Central memory CD8-positive, alpha-beta T cell (primary cell): Measurements from ENCODE around the gene NEU1.
"Not testable (repeated sequence)": the region's sequence is repeated elsewhere in the genome, so short reads cannot be mapped to it uniquely, and the experiment has no call there.

Experiments used
- ATAC-seq: fragments of 150-1000 bp; cut with Tn5 transposase; replicated peaks from 2 replicates; pipeline ENCODE4 v1.10.0; 2022; ENCODE audit warnings: mild to moderate bottlenecking, moderate FRiP score, moderate number of reproducible peaks; ENCODE audit not compliant: poor library complexity, severe bottlenecking; ENCODE audit errors: extremely low read depth
- DNase-seq, 2 donors: peaks; one replicate each; pipeline ENCODE4 v3.0.0; 2021; ENCODE audit warnings: low spot score in 2 of 2
- H3K27ac Mint-ChIP-seq: one replicate; pipeline ENCODE4 v1.8.0; 2022; ENCODE audit warnings: low read depth, mild to moderate bottlenecking, moderate library complexity, mixed read lengths
- H3K27me3 Mint-ChIP-seq: one replicate; pipeline ENCODE4 v1.8.0; 2022; ENCODE audit warnings: mixed read lengths
- H3K36me3 Mint-ChIP-seq: one replicate; pipeline ENCODE4 v1.8.0; 2022; ENCODE audit warnings: mild to moderate bottlenecking, moderate library complexity, mixed read lengths; ENCODE audit not compliant: insufficient read depth
- H3K4me1 Mint-ChIP-seq: one replicate; pipeline ENCODE4 v1.8.0; 2022; ENCODE audit warnings: mixed read lengths
- H3K4me3 Mint-ChIP-seq: one replicate; pipeline ENCODE4 v1.8.0; 2022; ENCODE audit warnings: mild to moderate bottlenecking, moderate library complexity, mixed read lengths
- H3K9me3 Mint-ChIP-seq: one replicate; pipeline ENCODE4 v1.8.0; 2022; ENCODE audit warnings: mixed read lengths

NEU1 gene

DNA sequence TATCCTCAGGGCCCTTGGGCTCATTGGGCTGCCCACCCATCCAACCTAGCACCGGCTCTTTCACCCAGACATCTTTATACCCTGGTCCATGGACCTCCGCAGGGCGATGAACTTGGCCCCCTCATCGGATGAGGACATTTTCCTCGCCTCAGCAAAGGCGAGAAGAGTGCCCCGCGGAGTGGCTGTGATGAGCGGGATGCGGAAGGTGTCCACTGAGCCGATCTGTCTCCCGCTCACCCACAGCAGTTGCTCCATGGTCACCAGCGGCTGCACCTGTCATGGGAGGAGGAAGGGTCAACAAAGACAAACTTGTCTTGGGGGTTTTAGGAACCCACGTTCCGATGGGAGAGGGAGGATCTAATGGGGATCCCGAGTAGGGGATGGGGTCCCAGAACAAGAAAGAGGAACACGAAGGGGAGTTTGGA lies 690 bp downstream of the NEU1 start:
- H3K27ac Mint-ChIP-seq = peak overlapping the region; percentile 94
- peaks cover 37% of the 10 kb centered on the region for H3K36me3 Mint-ChIP-seq
- ATAC-seq (no peak), DNase-seq (no peak)
- H3K4me3 Mint-ChIP-seq = peak overlapping the region; percentile 81
- H3K4me1 Mint-ChIP-seq = peaks cover 26% of the 10 kb centered on the region
- H3K9me3 Mint-ChIP-seq = no peaks in the 10 kb centered on the region
- H3K27me3 Mint-ChIP-seq = no peaks in the 10 kb centered on the region

GRCh38 chr6:31861150-31861549 lies 1.5 kb downstream of the NEU1 start:
- H3K4me1 Mint-ChIP-seq = peaks cover 26% of the 10 kb centered on the region
- ATAC-seq = no peak
- no peak overlapping the region for H3K4me3 Mint-ChIP-seq

GRCh38 chr6:31860349-31860748 lies 2.3 kb downstream of the NEU1 start:
- no peak overlapping the region for H3K27ac Mint-ChIP-seq
- H3K9me3 Mint-ChIP-seq = no peaks in the 10 kb centered on the region
- H3K27me3 Mint-ChIP-seq = no peaks in the 10 kb centered on the region
- no peak for ATAC-seq
- H3K36me3 Mint-ChIP-seq = peaks cover 40% of the 10 kb centered on the region
- no peak overlapping the region for H3K4me3 Mint-ChIP-seq
- H3K4me1 Mint-ChIP-seq = peaks cover 26% of the 10 kb centered on the region
- no peak for DNase-seq

More at GRCh38 chr6:31861150-31861549, 1.5 kb downstream of the NEU1 start:
- no peak for DNase-seq
- H3K27ac Mint-ChIP-seq = no peak overlapping the region
- no peaks in the 10 kb centered on the region for H3K9me3 Mint-ChIP-seq
- H3K27me3 Mint-ChIP-seq = no peaks in the 10 kb centered on the region
- H3K36me3 Mint-ChIP-seq = peaks cover 40% of the 10 kb centered on the region

- no peak for ATAC-seq
- Mint-ChIP-seq H3K9me3 (no peaks in the 10 kb centered on the region), H3K27me3 (no peaks in the 10 kb centered on the region), H3K4me3 (no peak overlapping the region), H3K4me1 (peaks cover 26% of the 10 kb centered on the region), H3K27ac (no peak overlapping the region), H3K36me3 (peaks cover 39% of the 10 kb centered on the region)
- no peak for DNase-seq
These were observed 2.7 kb downstream of the NEU1 start for GRCh38 chr6:31859923-31860322.

DNA sequence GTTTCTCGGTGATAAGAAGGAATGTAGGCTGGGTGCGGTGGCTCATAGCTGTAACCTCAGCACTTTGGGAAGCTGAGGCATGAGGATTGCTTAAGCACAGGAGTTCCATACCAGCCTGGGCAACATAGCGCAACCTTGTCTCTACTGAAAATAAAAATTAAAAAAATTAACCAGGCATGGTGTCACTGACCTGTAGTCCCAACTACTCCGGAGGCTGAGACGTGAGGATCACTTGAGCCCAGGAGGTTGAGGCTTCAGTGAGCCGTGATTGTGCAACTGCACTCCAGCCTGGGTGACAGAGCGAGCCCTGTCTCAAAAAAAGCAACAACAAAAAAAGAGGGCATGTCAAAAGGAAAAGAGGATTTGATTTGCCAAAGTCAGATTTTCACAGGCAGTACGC lies 3.9 kb downstream of the NEU1 start:
- DNase-seq (no peak), ATAC-seq (no peak)
- no peak overlapping the region for H3K4me3 Mint-ChIP-seq
- no peaks in the 10 kb centered on the region for H3K9me3 Mint-ChIP-seq
- no peaks in the 10 kb centered on the region for H3K27me3 Mint-ChIP-seq
- H3K36me3 Mint-ChIP-seq = peaks cover 37% of the 10 kb centered on the region
- no peak overlapping the region for H3K27ac Mint-ChIP-seq
- H3K4me1 Mint-ChIP-seq = peaks cover 24% of the 10 kb centered on the region

DNA sequence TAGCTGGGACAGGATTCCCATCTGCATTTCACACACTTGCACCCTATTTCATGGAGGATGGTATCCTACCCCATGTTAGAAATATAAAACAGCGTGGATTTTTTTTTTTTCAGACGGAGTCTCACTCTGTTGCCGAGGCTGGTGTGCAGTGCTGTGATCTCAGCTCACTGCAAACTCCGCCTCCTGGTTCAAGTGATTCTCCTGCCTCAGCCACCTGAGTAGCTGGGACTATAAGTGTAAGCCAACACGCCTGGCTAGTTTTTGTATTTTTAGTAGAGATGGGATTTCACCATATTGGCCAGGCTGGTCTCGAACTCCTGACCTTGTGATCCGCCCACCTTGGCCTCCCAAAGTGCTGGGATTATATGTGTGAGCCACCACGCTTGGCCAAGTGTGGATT lies 4.8 kb downstream of the NEU1 start:
- not testable (repeated sequence) for H3K4me3 Mint-ChIP-seq, ATAC-seq, DNase-seq, H3K27me3 Mint-ChIP-seq, H3K9me3 Mint-ChIP-seq
- peak overlapping the region; percentile 44 for H3K27ac Mint-ChIP-seq
- peaks cover 17% of the 10 kb centered on the region for H3K4me1 Mint-ChIP-seq
- H3K36me3 Mint-ChIP-seq = peaks cover 28% of the 10 kb centered on the region

DNA sequence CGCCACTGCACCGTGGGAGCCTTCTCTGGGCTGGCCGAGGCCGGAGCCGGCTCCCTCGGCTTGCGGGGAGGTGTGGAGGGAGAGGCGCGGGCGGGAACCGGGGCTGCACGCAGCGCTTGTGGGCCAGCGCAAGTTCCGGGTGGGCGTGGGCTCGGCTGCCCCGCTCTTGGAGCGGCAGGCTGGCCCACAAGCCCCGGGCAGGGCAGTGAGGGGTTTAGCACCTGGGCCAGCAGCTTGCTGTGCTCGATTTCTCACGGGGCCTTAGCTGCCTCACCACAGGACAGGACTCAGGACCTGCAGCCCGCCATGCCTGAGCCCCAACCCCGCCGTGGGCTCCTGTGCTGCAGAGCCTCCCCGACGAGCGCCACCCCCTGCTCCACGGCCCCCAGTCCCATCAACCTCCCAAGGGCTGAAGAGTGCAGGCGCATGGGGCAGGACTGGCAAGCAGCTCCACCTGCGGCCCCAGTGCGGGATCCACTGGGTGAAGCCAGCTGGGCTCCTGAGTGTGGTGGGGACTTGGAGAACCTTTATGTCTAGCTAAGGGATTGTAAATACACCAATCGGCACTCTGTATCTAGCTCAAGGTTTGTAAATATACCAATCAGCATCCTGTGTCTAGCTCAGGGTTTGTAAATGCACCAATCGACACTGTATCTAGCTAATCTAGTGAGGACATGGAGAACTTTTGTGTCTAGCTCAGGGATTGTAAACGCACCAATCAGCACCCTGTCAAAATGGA lies 10.5 kb downstream of the NEU1 start:
- Mint-ChIP-seq H3K36me3 (peaks cover 10% of the 10 kb centered on the region), H3K27ac (peak overlapping the region; percentile 46)
- not testable (repeated sequence) for DNase-seq, H3K4me3 Mint-ChIP-seq, H3K9me3 Mint-ChIP-seq, ATAC-seq, H3K27me3 Mint-ChIP-seq, H3K4me1 Mint-ChIP-seq

DNA sequence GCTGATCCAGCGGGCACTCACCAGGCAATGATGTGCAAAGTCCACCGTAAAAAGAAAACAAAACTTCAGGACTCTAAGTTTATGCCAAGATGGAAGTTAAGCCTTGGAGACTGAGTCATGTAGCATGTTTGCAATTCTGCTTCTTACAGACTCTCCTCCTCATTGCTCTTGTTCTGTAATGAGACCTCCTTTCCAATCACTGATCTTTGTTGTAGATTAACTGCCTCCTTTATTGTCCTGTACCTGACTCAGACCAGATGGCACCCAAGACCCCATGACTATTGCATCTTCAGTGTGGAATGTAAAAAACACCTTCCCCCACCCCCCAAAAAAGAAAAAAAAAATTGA lies 11.2 kb downstream of the NEU1 start:
- H3K4me1 Mint-ChIP-seq = no peaks in the 10 kb centered on the region
- peak overlapping the region; percentile 46 for H3K27ac Mint-ChIP-seq
- no peaks in the 10 kb centered on the region for H3K27me3 Mint-ChIP-seq
- H3K4me3 Mint-ChIP-seq = no peak overlapping the region
- no peaks in the 10 kb centered on the region for H3K9me3 Mint-ChIP-seq
- DNase-seq = no peak
- no peak for ATAC-seq
- peaks cover 7% of the 10 kb centered on the region for H3K36me3 Mint-ChIP-seq

- Mint-ChIP-seq H3K9me3 (no peaks in the 10 kb centered on the region), H3K4me3 (no peak overlapping the region), H3K27me3 (no peaks in the 10 kb centered on the region), H3K4me1 (no peaks in the 10 kb centered on the region), H3K27ac (peak overlapping the region; percentile 46), H3K36me3 (peaks cover 7% of the 10 kb centered on the region)
- no peak for DNase-seq
- ATAC-seq = no peak
These were observed 11.7 kb downstream of the NEU1 start for GRCh38 chr6:31850765-31851484.

- DNase-seq (no peak), ATAC-seq (no peak)
- H3K9me3 Mint-ChIP-seq = no peaks in the 10 kb centered on the region
- H3K27me3 Mint-ChIP-seq = no peaks in the 10 kb centered on the region
- H3K4me1 Mint-ChIP-seq = no peaks in the 10 kb centered on the region
- H3K4me3 Mint-ChIP-seq = no peak overlapping the region
- H3K27ac Mint-ChIP-seq = no peak overlapping the region
- peaks cover 10% of the 10 kb centered on the region for H3K36me3 Mint-ChIP-seq
These were observed 15.2 kb downstream of the NEU1 start for GRCh38 chr6:31847276-31847978.

DNA sequence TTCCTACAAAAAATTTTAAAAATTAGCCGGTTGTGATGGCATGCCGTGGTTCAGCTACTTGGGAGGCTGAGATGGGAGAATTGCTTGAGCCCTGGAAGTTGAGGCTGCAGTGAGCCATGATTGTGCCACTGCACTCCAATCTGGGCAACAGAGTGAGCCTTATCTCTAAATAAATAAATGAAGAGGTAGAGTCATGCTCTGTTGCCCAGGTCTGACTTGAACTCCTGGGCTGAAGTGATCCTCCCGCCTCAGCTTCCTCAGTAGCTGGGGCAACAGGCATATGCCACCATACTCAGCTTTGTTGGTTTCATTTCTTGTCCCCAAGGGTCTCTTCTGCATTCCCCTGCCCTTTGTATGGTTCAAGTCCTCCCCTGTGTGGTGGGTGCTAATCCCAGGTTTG lies 18.1 kb downstream of the NEU1 start:
- H3K27me3 Mint-ChIP-seq = no peaks in the 10 kb centered on the region
- no peak overlapping the region for H3K4me3 Mint-ChIP-seq
- no peak overlapping the region for H3K27ac Mint-ChIP-seq
- ATAC-seq (no peak), DNase-seq (no peak)
- H3K9me3 Mint-ChIP-seq = no peaks in the 10 kb centered on the region
- H3K4me1 Mint-ChIP-seq = no peaks in the 10 kb centered on the region
- peaks cover 26% of the 10 kb centered on the region for H3K36me3 Mint-ChIP-seq

DNA sequence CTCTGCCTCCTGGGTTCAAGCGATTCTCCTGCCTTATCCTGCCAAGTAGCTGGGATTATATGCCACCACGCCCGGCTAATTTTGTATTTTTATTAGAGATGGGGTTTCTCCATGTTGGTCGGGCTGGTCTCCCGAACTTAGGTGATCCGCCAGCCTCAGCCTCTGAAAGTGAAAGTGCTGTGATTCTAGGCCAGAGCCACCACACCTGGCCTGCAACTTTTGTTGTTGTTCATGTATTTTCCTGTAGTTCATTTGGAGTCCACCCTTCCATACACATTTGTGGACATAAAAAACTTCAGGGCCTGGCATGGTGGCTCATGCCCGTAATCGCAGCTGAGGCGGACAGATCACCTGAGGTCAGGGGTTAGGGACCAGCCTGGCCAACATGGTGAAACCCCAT lies 20.6 kb downstream of the NEU1 start:
- Mint-ChIP-seq H3K36me3 (peaks cover 51% of the 10 kb centered on the region), H3K4me1 (peaks cover 14% of the 10 kb centered on the region), H3K4me3 (no peak overlapping the region), H3K9me3 (no peaks in the 10 kb centered on the region), H3K27ac (no peak overlapping the region), H3K27me3 (no peaks in the 10 kb centered on the region)
- ATAC-seq (no peak), DNase-seq (no peak)

- H3K4me1 Mint-ChIP-seq = peaks cover 35% of the 10 kb centered on the region
- not testable (repeated sequence) for ATAC-seq, H3K4me3 Mint-ChIP-seq, DNase-seq, H3K27me3 Mint-ChIP-seq, H3K27ac Mint-ChIP-seq, H3K9me3 Mint-ChIP-seq
- H3K36me3 Mint-ChIP-seq = peaks cover 64% of the 10 kb centered on the region
These were observed 22.9 kb downstream of the NEU1 start for GRCh38 chr6:31839779-31840126.
